Ishikawa (cell line): ENCODE measurements around the gene WDR86.

Experiments used
- CEBPB ChIP-seq: IDR thresholded peaks from 2 replicates; pipeline ENCODE4 v1.6.1; 2012
- CREB1 ChIP-seq: IDR thresholded peaks from 2 replicates; pipeline ENCODE4 v1.6.1; 2012; ENCODE audit warnings: low read depth
- EGR1 ChIP-seq: IDR thresholded peaks from 2 replicates; pipeline ENCODE4 v1.6.1; 2012
- EP300 ChIP-seq: IDR thresholded peaks from 2 replicates; pipeline ENCODE4 v1.6.1; 2012; ENCODE audit warnings: borderline replicate concordance
- FOXM1 ChIP-seq: IDR thresholded peaks from 2 replicates; pipeline ENCODE4 v1.6.1; 2012; ENCODE audit warnings: low read depth, borderline replicate concordance
- MAX ChIP-seq: IDR thresholded peaks from 2 replicates; pipeline ENCODE4 v1.6.1; 2012
- NFIC ChIP-seq: IDR thresholded peaks from 2 replicates; pipeline ENCODE4 v1.6.1; 2012
- RAD21 ChIP-seq: IDR thresholded peaks from 2 replicates; pipeline ENCODE4 v1.6.1; 2012; ENCODE audit warnings: low read depth
- REST ChIP-seq: IDR thresholded peaks from 2 replicates; pipeline ENCODE4 v1.6.1; 2012; ENCODE audit warnings: low read depth, mild to moderate bottlenecking
- TAF1 ChIP-seq: IDR thresholded peaks from 2 replicates; pipeline ENCODE4 v1.6.1; 2012; ENCODE audit warnings: low read depth, mild to moderate bottlenecking
- TCF12 ChIP-seq: IDR thresholded peaks from 2 replicates; pipeline ENCODE4 v1.6.1; 2012; ENCODE audit warnings: low read depth
- TEAD4 ChIP-seq: IDR thresholded peaks from 2 replicates; pipeline ENCODE4 v1.6.1; 2012
- YY1 ChIP-seq: IDR thresholded peaks from 2 replicates; pipeline ENCODE4 v1.6.1; 2012; ENCODE audit warnings: low read depth
- ZBTB7A ChIP-seq: IDR thresholded peaks from 2 replicates; pipeline ENCODE4 v1.6.1; 2012; ENCODE audit warnings: low read depth
- TF ChIP-seq, protein P1 (sequence below): IDR thresholded peaks from 2 replicates; pipeline ENCODE4 v1.6.1; 2012

WDR86 gene

GRCh38 chr7:151394076-151395035 is 15.5 kb downstream of the WDR86 start:
- TF ChIP-seq CEBPB, result no peak
- no peak for TF ChIP-seq EGR1
- no peak for TF ChIP-seq NFIC
- TF ChIP-seq EP300, result no peak
- no peak for TF ChIP-seq FOXM1
- TF ChIP-seq TAF1, result no peak
- no peak for TF ChIP-seq REST
- no peak for TF ChIP-seq TEAD4
- no peak for TF ChIP-seq MAX
- TF ChIP-seq, protein P1, sequence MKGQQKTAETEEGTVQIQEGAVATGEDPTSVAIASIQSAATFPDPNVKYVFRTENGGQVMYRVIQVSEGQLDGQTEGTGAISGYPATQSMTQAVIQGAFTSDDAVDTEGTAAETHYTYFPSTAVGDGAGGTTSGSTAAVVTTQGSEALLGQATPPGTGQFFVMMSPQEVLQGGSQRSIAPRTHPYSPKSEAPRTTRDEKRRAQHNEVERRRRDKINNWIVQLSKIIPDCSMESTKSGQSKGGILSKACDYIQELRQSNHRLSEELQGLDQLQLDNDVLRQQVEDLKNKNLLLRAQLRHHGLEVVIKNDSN, result no peak
- no peak for TF ChIP-seq YY1
- TF ChIP-seq ZBTB7A, result no peak
- no peak for TF ChIP-seq RAD21

GRCh38 chr7:151393031-151393977 is 16.5 kb downstream of the WDR86 start:
- TF ChIP-seq EGR1 (no peak), TCF12 (no peak), YY1 (no peak), CEBPB (no peak), ZBTB7A (no peak), TAF1 (no peak), EP300 (no peak), RAD21 (no peak), MAX (no peak), TEAD4 (no peak), CREB1 (no peak)
- TF ChIP-seq, protein P1, result no peak

DNA sequence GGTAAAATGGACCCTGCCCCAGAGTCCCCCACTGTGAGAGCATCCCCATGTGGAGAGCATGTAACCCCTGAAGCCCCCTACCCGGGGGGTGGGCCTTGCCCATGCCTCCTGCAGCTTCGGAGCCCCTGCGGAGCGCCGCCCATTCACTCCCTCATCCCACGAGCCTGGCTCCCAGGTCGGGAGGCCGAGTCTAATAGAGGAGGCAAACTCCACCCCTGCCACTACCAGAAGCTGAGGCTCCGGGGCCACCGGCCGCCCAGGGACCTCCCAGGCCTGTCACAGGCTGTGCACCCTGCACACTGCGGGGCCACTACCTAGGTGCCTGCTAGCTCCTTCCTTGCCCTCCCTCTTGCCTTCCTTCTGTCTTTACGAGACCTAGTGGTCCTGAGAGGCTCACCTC is 17.4 kb downstream of the WDR86 start:
- TF ChIP-seq TEAD4, result no peak
- TF ChIP-seq EGR1, result no peak
- no peak for TF ChIP-seq ZBTB7A
- TF ChIP-seq FOXM1, result no peak
- TF ChIP-seq REST, result no peak

GRCh38 chr7:151392002-151392401 is 17.8 kb downstream of the WDR86 start:
- no peak for TF ChIP-seq CEBPB
- TF ChIP-seq TAF1, result no peak
- TF ChIP-seq, protein P1, result no peak
- TF ChIP-seq ZBTB7A, result no peak
- TF ChIP-seq CREB1, result no peak
- TF ChIP-seq EP300, result no peak
- TF ChIP-seq YY1, result no peak
- TF ChIP-seq EGR1, result no peak
- no peak for TF ChIP-seq RAD21
- no peak for TF ChIP-seq TEAD4
- no peak for TF ChIP-seq TCF12
- TF ChIP-seq NFIC, result no peak

- no peak for TF ChIP-seq EP300
- TF ChIP-seq REST, result no peak
- no peak for TF ChIP-seq NFIC
- TF ChIP-seq EGR1, result no peak
- no peak for TF ChIP-seq FOXM1
- TF ChIP-seq CREB1, result no peak
- no peak for TF ChIP-seq TAF1
- no peak for TF ChIP-seq TCF12
- no peak for TF ChIP-seq RAD21
- no peak for TF ChIP-seq ZBTB7A
- TF ChIP-seq CEBPB, result no peak
- TF ChIP-seq, protein P1, result no peak
- no peak for TF ChIP-seq YY1
- no peak for TF ChIP-seq TEAD4
Measured at GRCh38 chr7:151391358-151391730, 18.5 kb downstream of the WDR86 start.
